ENCODE data around the gene KRT39. TPM values are rescaled to one million over a fixed set of nuclear protein-coding genes. Genes with fewer than 3 reads are reported as not detected.
"Not testable (repeated sequence)": the region's sequence is repeated elsewhere in the genome, so short reads cannot be mapped to it uniquely, and the experiment has no call there.

Gene KRT39
- total RNA-seq, 1 experiment from 2014 or later, result not detected

- Histone ChIP-seq H3K4me3 (no peak overlapping the region), H3K27me3 (no peaks in the 10 kb centered on the region), H3K4me1 (peaks cover 9% of the 10 kb centered on the region; the same call in 1 of the 2 replicates), H3K9me3 (replicated peaks) (no peaks in the 10 kb centered on the region), H3K36me3 (no peaks in the 10 kb centered on the region), H3K27ac (no peak overlapping the region)
- no peak for DNase-seq
These were observed 26.5 kb downstream of the KRT39 start for GRCh38 chr17:40940266-40940665.

DNA sequence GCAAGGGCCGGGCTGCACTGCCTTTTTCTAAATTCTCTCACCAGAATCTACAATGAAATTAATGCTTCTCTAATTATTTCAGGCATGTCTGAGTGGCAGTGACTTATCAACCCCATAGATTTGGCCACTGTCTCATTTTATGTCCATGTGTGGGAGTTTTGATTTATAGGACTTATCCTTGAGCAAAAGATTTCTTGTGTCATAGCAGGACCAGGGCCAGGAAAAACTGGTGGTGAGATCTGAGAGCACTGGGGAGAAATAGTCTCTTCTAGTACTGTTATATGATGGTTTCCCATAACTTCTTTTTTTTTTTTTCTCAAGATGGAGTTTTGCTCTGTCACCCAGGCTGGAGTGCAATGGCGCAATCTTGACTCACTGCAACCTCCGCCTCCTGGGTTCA is 27.8 kb downstream of the KRT39 start:
- Histone ChIP-seq H3K9me3 (replicated peaks) (no peaks in the 10 kb centered on the region), H3K36me3 (no peaks in the 10 kb centered on the region), H3K27me3 (no peaks in the 10 kb centered on the region), H3K4me1 (peaks cover 10% of the 10 kb centered on the region; the same call in 1 of the 2 replicates), H3K27ac (no peak overlapping the region), H3K4me3 (no peak overlapping the region)
- no peak for DNase-seq

DNA sequence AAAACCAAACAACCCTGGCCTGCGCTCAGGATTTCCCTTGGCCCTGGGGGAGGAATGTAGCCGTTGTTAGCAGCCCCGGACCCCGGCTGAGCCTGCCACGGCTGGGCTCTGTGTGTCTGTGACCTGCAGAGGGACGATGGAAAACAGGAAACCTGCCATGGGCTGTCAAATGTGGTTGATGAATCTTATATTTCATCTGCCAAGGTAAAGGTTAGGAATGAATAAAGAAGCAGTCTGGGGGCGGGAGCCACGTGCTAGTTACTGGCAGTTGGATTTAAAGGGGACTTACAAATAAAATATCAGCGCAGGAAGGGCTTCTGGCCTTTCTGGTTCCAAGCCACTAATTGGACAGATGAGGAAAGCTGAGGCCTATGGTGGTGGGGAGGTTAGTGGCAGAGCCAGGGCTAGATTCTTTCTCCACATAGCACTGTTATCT is 29.3 kb downstream of the KRT39 start, which contains the start of gene KRT23:
Gene KRT23, minus strand, starts transcription at position 263 of the 436 bp plus-strand sequence. CDS start 1,043 bp downstream, outside the sequence.
- Histone ChIP-seq H3K4me1 (peaks cover 18% of the 10 kb centered on the region), H3K27me3 (no peaks in the 10 kb centered on the region), H3K27ac (no peak within 1 kb of the TSS), H3K36me3 (no peaks in the 10 kb centered on the region), H3K4me3 (no peak within 1 kb of the TSS), H3K9me3 (replicated peaks) (no peaks in the 10 kb centered on the region)
- no peak for DNase-seq

- no peak overlapping the region for H3K27ac ChIP-seq
- no peak for DNase-seq
- no peak overlapping the region for H3K4me3 ChIP-seq
- H3K9me3 ChIP-seq (replicated peaks), result no peaks in the 10 kb centered on the region
- peaks cover 22% of the 10 kb centered on the region for H3K4me1 ChIP-seq
- H3K36me3 ChIP-seq, result no peaks in the 10 kb centered on the region
- no peaks in the 10 kb centered on the region for H3K27me3 ChIP-seq
These were observed 29.8 kb downstream of the KRT39 start for GRCh38 chr17:40936976-40937375.

- no peaks in the 10 kb centered on the region for H3K9me3 ChIP-seq (replicated peaks)
- no peaks in the 10 kb centered on the region for H3K27me3 ChIP-seq
- H3K4me1 ChIP-seq, result peaks cover 23% of the 10 kb centered on the region
- DNase-seq, result no peak
- H3K27ac ChIP-seq, result no peak overlapping the region
- no peak overlapping the region for H3K4me3 ChIP-seq
- no peaks in the 10 kb centered on the region for H3K36me3 ChIP-seq
These were observed 30.2 kb downstream of the KRT39 start for GRCh38 chr17:40936437-40936971.

DNA sequence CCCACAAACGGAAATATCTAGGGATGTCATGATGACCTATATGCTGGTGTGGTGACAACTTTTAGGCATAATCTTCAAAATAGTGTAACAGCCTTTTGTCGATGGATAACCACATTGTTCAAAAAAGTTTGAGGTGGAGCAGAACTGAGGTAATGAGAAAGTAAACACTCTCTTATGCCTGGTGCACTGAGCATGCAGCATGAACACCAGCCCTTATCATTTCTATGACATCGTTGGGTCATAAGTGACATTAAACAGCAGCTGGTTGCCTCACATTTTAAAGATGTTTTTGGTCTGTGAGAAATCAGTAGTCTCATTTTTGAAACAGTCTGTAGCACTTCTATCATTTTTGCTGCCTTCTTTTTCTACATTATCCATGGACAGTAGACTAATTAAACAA is 31.1 kb downstream of the KRT39 start:
- Histone ChIP-seq H3K4me1 (peaks cover 23% of the 10 kb centered on the region), H3K36me3 (no peaks in the 10 kb centered on the region), H3K27ac (no peak overlapping the region), H3K4me3 (no peak overlapping the region), H3K27me3 (no peaks in the 10 kb centered on the region), H3K9me3 (replicated peaks) (no peaks in the 10 kb centered on the region)
- peak; percentile 8 to 37 for DNase-seq

- peak overlapping the region; percentile 14 for H3K27ac ChIP-seq
- H3K4me1 ChIP-seq, result peaks cover 23% of the 10 kb centered on the region
- H3K36me3 ChIP-seq, result no peaks in the 10 kb centered on the region
- no peak overlapping the region for H3K4me3 ChIP-seq
- no peaks in the 10 kb centered on the region for H3K9me3 ChIP-seq (replicated peaks)
- DNase-seq, result peak; percentile 32 to 68
- no peaks in the 10 kb centered on the region for H3K27me3 ChIP-seq
These were observed 34.1 kb downstream of the KRT39 start for GRCh38 chr17:40932608-40933007.

GRCh38 chr17:40931311-40931710 is 35.4 kb downstream of the KRT39 start:
- H3K36me3 ChIP-seq, result no peaks in the 10 kb centered on the region
- no peaks in the 10 kb centered on the region for H3K27me3 ChIP-seq
- no peak overlapping the region for H3K4me3 ChIP-seq
- H3K27ac ChIP-seq, result no peak overlapping the region
- H3K4me1 ChIP-seq, result peaks cover 23% of the 10 kb centered on the region
- H3K9me3 ChIP-seq (replicated peaks), result no peaks in the 10 kb centered on the region
- no peak for DNase-seq

- no peak for DNase-seq
- H3K4me1 ChIP-seq, result 0 out of 2 replicates have a peak, but pooled peaks cover 5% of the 10 kb centered on the region
- H3K9me3 ChIP-seq (replicated peaks), result no peaks in the 10 kb centered on the region
- no peaks in the 10 kb centered on the region for H3K27me3 ChIP-seq
- no peak overlapping the region for H3K27ac ChIP-seq
- H3K36me3 ChIP-seq, result no peaks in the 10 kb centered on the region
- H3K4me3 ChIP-seq, result no peak overlapping the region
These were observed 40.4 kb downstream of the KRT39 start for GRCh38 chr17:40926341-40926740.

DNA sequence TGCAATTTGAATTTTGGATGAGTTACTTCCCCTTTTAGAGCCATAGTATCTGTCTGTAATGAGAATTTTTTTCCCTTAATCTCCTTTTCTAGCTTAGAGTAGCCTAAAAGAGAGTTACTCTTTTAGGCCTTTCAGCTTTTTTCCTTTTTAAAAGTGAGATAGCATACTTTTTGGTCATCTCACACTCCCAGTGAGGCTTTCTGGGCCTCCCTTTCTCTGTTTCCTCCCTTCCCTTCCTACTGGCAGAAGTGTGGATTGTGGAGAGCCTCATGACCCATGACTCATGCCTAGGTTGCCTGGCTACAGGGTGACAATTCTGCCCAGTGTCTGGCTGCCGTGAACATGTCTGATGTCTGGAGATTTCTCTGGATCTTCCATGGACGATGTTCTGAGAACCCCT is 44.5 kb downstream of the KRT39 start:
- no peak overlapping the region for H3K27ac ChIP-seq

DNA sequence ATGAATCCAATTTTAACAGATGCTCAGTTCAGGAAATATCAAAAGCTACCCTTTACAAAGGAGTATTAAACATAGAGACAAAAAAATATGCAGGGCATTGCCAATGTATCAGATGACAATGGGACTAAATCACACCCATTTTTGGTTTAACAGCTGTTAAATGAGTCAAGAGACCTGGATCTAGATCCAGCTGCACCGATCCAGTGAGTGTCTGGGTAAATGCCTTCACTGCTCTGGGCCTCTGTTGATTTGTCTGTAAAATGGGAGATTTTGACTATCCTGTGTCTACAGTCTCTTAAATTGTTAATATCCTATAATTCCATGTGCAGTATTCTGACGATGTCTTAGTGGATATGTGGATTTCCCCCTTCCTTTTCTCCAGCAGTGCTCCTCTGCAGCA is 45.7 kb downstream of the KRT39 start:
- Histone ChIP-seq H3K27ac (no peak overlapping the region), H3K4me1 (peaks cover 5% of the 10 kb centered on the region; the same call in 1 of the 2 replicates)
- peak in 1 of 2 experiments; percentile 22 for DNase-seq

More for the DNA sequence above, 44.5 kb downstream of the KRT39 start:
- peaks cover 5% of the 10 kb centered on the region; the same call in 1 of the 2 replicates for H3K4me1 ChIP-seq
- H3K27me3 ChIP-seq, result no peaks in the 10 kb centered on the region
- H3K9me3 ChIP-seq (replicated peaks), result no peaks in the 10 kb centered on the region
- H3K4me3 ChIP-seq, result no peak overlapping the region
- peak; percentile 11 to 18 for DNase-seq
- H3K36me3 ChIP-seq, result no peaks in the 10 kb centered on the region

GRCh38 chr17:40917116-40917515 is 49.6 kb downstream of the KRT39 start:
- not testable (repeated sequence) for H3K27ac ChIP-seq; H3K4me1 ChIP-seq; H3K9me3 ChIP-seq (replicated peaks); H3K4me3 ChIP-seq; H3K36me3 ChIP-seq; DNase-seq; H3K27me3 ChIP-seq

More for the DNA sequence above, 45.7 kb downstream of the KRT39 start:
- Histone ChIP-seq H3K9me3 (replicated peaks) (no peaks in the 10 kb centered on the region), H3K27me3 (no peaks in the 10 kb centered on the region), H3K4me3 (no peak overlapping the region), H3K36me3 (no peaks in the 10 kb centered on the region)

DNA sequence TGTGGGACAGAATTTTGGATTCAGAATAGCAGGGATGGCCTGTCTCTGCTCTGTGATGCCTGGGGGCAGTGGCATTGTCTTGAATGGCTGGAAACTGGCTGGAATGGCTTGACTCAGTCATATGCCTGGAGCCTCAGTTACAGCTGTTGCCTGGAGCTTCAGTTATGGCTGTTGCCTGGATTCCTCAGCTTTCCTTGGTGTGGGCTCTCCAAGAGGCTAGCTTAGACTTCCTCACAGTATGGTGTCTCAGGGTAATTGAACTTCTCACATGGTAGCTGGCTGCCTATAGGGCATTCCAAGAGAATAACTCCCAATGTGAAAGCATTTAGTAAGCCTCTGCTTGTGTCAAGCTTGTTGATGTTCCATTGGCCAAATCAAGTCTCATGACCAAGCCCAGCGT is 50.4 kb downstream of the KRT39 start:
- no peaks in the 10 kb centered on the region; the same call in 1 of the 2 replicates for H3K4me1 ChIP-seq
- no peak overlapping the region for H3K27ac ChIP-seq
- H3K9me3 ChIP-seq (replicated peaks), result no peaks in the 10 kb centered on the region
- no peaks in the 10 kb centered on the region for H3K27me3 ChIP-seq
- peak in 1 of 2 experiments; percentile 20 for DNase-seq
- no peak overlapping the region for H3K4me3 ChIP-seq
- no peaks in the 10 kb centered on the region for H3K36me3 ChIP-seq

DNA sequence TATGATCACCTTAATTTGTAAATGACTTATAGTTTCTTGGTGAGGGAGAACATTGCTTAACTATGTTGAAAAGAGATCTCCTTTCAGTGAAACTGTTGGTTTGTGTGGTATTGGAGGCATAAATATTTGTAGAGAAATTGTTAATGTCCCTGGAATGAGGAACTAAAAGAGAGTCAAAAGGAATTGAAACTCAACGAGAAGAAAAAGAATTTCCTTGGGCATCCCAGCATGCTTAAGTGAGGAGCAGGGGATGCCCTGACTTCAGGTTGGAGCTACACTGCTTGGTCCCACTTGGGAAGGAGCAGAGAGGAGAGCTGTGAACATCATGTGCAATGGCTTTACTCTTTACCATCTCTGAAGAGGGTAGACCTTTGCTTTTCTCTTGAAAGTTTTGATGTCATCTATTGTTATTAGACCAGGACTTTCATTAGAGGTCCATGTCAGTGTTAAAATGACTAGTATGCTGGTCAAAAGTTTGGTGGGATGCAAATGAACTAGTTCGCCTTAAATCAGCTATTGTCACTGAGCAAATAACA is 51.0 kb downstream of the KRT39 start:
- DNase-seq, result no peak

DNA sequence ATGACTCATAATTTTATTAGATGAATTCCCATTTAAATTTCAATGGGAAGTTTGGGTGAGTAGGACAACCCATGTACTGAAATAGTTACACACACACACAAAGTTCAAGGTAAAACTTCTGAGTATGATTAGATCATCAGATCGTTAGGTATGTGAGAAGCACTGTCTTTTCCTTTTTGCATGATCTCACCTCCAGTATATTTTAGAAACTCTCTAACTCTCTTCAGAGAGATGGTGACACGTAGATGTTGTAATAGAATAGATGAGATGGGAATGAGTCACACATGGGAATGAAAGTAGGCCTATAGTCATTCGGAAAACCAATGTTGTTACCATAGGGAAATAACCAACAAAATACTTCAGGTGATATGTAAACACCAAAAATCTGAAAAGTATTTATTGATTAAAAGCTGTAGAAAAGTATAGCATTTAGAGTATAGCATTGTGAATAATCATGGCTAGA is 51.5 kb downstream of the KRT39 start:
- H3K4me3 ChIP-seq, result no peak overlapping the region
- H3K36me3 ChIP-seq, result no peaks in the 10 kb centered on the region
- DNase-seq, result no peak
- peaks cover 6% of the 10 kb centered on the region for H3K4me1 ChIP-seq
- H3K9me3 ChIP-seq (replicated peaks), result no peaks in the 10 kb centered on the region
- no peak overlapping the region for H3K27ac ChIP-seq
- H3K27me3 ChIP-seq, result no peaks in the 10 kb centered on the region

More for the DNA sequence above, 51.0 kb downstream of the KRT39 start:
- Histone ChIP-seq H3K27me3 (no peaks in the 10 kb centered on the region), H3K36me3 (no peaks in the 10 kb centered on the region), H3K27ac (no peak overlapping the region), H3K9me3 (replicated peaks) (no peaks in the 10 kb centered on the region), H3K4me1 (peaks cover under 1% of the 10 kb centered on the region; the same call in 1 of the 2 replicates), H3K4me3 (no peak overlapping the region)
